Trophoblast cell (in vitro differentiated cells and primary cell): ENCODE measurements around the gene SLC35F3.

Experiments used
- DNase-seq, 2 donors: peaks; one replicate each; pipeline ENCODE4 v3.0.0-alpha.2; 2016
- H2AFZ ChIP-seq: 2 replicates; pipeline ENCODE4 v1.6.1; 2013; ENCODE audit warnings: low read length, moderate library complexity, mild to moderate bottlenecking; ENCODE audit not compliant: insufficient read depth, poor library complexity
- H2AK5ac ChIP-seq: 2 replicates; pipeline ENCODE4 v1.6.1; 2013; ENCODE audit warnings: mild to moderate bottlenecking, low read length
- H2BK120ac ChIP-seq: 2 replicates; pipeline ENCODE4 v1.6.1; 2013; ENCODE audit warnings: low read length, mild to moderate bottlenecking, moderate library complexity; ENCODE audit not compliant: insufficient read depth, poor library complexity
- H2BK12ac ChIP-seq: 2 replicates; pipeline ENCODE4 v1.6.1; 2013; ENCODE audit warnings: mild to moderate bottlenecking, low read length, moderate library complexity
- H2BK5ac ChIP-seq: 2 replicates; pipeline ENCODE4 v1.6.1; 2013; ENCODE audit warnings: low read length, low read depth, moderate library complexity, mild to moderate bottlenecking; ENCODE audit not compliant: poor library complexity
- H3K14ac ChIP-seq: 2 replicates; pipeline ENCODE4 v1.6.1; 2013; ENCODE audit warnings: mild to moderate bottlenecking, low read length
- H3K18ac ChIP-seq: 2 replicates; pipeline ENCODE4 v1.6.1; 2013; ENCODE audit warnings: mild to moderate bottlenecking, low read length
- H3K23ac ChIP-seq: 2 replicates; pipeline ENCODE4 v1.6.1; 2013; ENCODE audit warnings: low read length
- H3K27ac ChIP-seq: 2 replicates; pipeline ENCODE4 v1.5.1; 2013; ENCODE audit warnings: low read depth, mild to moderate bottlenecking, inconsistent platforms, low read length, moderate library complexity
- H3K27me3 ChIP-seq: 2 replicates; pipeline ENCODE4 v1.6.1; 2013; ENCODE audit warnings: inconsistent platforms, mild to moderate bottlenecking, low read length, moderate library complexity; ENCODE audit not compliant: insufficient read depth
- H3K36me3 ChIP-seq, 2 experiments: 1 replicate in 1 of 2; 2 replicates in 1 of 2; pipeline ENCODE4 v1.6.1; 2013; ENCODE audit warnings: low read length in 2 of 2, mild to moderate bottlenecking in 2 of 2, moderate library complexity in 1 of 2; ENCODE audit not compliant: insufficient read depth in 2 of 2, control insufficient read depth in 1 of 2
- H3K4ac ChIP-seq: 2 replicates; pipeline ENCODE4 v1.6.1; 2013; ENCODE audit warnings: low read depth, mild to moderate bottlenecking, low read length, moderate library complexity
- H3K4me1 ChIP-seq, 2 experiments: 1 replicate in 1 of 2; 2 replicates in 1 of 2; pipeline ENCODE4 v1.6.1; 2013; ENCODE audit warnings: low read length in 2 of 2, mild to moderate bottlenecking in 2 of 2, moderate library complexity in 1 of 2; ENCODE audit not compliant: insufficient read depth in 2 of 2, control insufficient read depth in 1 of 2
- H3K4me2 ChIP-seq: 2 replicates; pipeline ENCODE4 v1.6.1; 2013; ENCODE audit warnings: inconsistent platforms, mild to moderate bottlenecking, low read length, moderate library complexity
- H3K4me3 ChIP-seq: 2 replicates; pipeline ENCODE4 v1.5.1; 2013; ENCODE audit warnings: mild to moderate bottlenecking, low read depth, low read length, inconsistent platforms
- H3K79me1 ChIP-seq: one replicate; pipeline ENCODE4 v1.6.1; 2013; ENCODE audit warnings: low read length
- H3K79me2 ChIP-seq: 2 replicates; pipeline ENCODE4 v1.6.1; 2013; ENCODE audit warnings: low read length, mild to moderate bottlenecking; ENCODE audit not compliant: control insufficient read depth, insufficient read depth, poor library complexity
- H3K9ac ChIP-seq: 2 replicates; pipeline ENCODE4 v1.6.1; 2013; ENCODE audit warnings: mild to moderate bottlenecking, low read length
- H3K9me3 ChIP-seq: 2 replicates; pipeline ENCODE4 v1.6.1; 2013; ENCODE audit warnings: low read depth, mild to moderate bottlenecking, control low read depth, inconsistent platforms, low read length; ENCODE audit not compliant: insufficient read depth
- H4K12ac ChIP-seq: 2 replicates; pipeline ENCODE4 v1.6.1; 2013; ENCODE audit warnings: low read depth, mild to moderate bottlenecking, low read length, moderate library complexity
- H4K8ac ChIP-seq: 2 replicates; pipeline ENCODE4 v1.6.1; 2013; ENCODE audit warnings: low read depth, mild to moderate bottlenecking, low read length, moderate library complexity
- H4K91ac ChIP-seq: one replicate; pipeline ENCODE4 v1.6.1; 2013; ENCODE audit warnings: low read depth, mild to moderate bottlenecking, low read length, moderate library complexity
- WGBS: extraction: QIAGEN DNeasy Blood & Tissue Kit; methylation state at CpG from one replicate; pipeline ENCODE4 v1.1.7; 2013; ENCODE audit warnings: missing lambda C conversion rate; ENCODE audit not compliant: insufficient read length, insufficient coverage; ENCODE audit errors: extremely low coverage; 5-methylcytosine and 5-hydroxymethylcytosine counted together

The SLC35F3 gene

GRCh38 chr1:234265861-234266260, 361.4 kb downstream of the SLC35F3 start:
- H3K23ac ChIP-seq = no peak overlapping the region
- no peak overlapping the region for H3K4ac ChIP-seq
- H3K27me3 ChIP-seq = no peaks in the 10 kb centered on the region
- H3K4me3 ChIP-seq = no peak overlapping the region
- H3K36me3 ChIP-seq = no peaks in the 10 kb centered on the region
- no peaks in the 10 kb centered on the region for H3K79me1 ChIP-seq
- H2BK120ac ChIP-seq = no peak overlapping the region
- no peak overlapping the region for H2BK5ac ChIP-seq
- peak overlapping the region; percentile 11 for H3K9ac ChIP-seq
- no peak overlapping the region for H3K18ac ChIP-seq
- H3K9me3 ChIP-seq = peaks cover 2% of the 10 kb centered on the region
- no peak overlapping the region for H4K91ac ChIP-seq
- H4K12ac ChIP-seq = no peak overlapping the region
- no peak overlapping the region for H2AK5ac ChIP-seq
- H2AFZ ChIP-seq = no peak overlapping the region
- no CpG with 5 or more reads among the region's 1 CpG for WGBS
- H3K79me2 ChIP-seq = no peaks in the 10 kb centered on the region
- DNase-seq = no peak
- no peak overlapping the region for H3K4me2 ChIP-seq
- no peaks in the 10 kb centered on the region for H3K4me1 ChIP-seq
- no peak overlapping the region for H4K8ac ChIP-seq
- H3K27ac ChIP-seq = no peak overlapping the region
- no peak overlapping the region for H2BK12ac ChIP-seq
- no peak overlapping the region for H3K14ac ChIP-seq

DNA sequence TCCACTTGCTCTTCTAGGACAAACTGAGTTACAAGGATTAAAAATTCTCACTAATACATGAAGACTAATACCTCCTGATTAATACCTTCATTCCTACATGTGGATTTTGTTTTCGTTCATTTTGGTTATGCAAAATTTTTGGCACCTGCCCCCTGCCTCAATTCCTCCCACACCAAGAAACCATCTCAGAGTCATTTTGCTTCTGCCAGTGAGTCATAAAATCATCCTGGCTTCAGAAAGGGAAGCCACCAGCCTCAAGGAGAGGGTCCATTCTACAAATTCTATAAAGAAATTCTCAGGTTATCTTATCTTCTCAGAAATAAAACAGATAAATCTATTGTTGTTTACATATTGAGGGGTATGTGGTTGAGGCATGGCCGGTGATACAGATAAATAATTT, 365.6 kb downstream of the SLC35F3 start:
- Histone ChIP-seq H3K9me3 (peaks cover 3% of the 10 kb centered on the region), H3K79me2 (no peaks in the 10 kb centered on the region), H3K18ac (no peak overlapping the region), H3K79me1 (no peaks in the 10 kb centered on the region), H3K4me2 (no peak overlapping the region), H4K12ac (no peak overlapping the region), H3K36me3 (no peaks in the 10 kb centered on the region), H2BK12ac (no peak overlapping the region), H2AFZ (no peak overlapping the region), H2BK120ac (no peak overlapping the region), H4K91ac (no peak overlapping the region), H2AK5ac (no peak overlapping the region), H3K27me3 (no peaks in the 10 kb centered on the region), H2BK5ac (no peak overlapping the region), H3K9ac (no peak overlapping the region), H3K4me3 (no peak overlapping the region), H4K8ac (no peak overlapping the region), H3K23ac (no peak overlapping the region), H3K4ac (no peak overlapping the region), H3K14ac (no peak overlapping the region), H3K4me1 (no peaks in the 10 kb centered on the region), H3K27ac (no peak overlapping the region)
- WGBS = no CpG with 5 or more reads among the region's 2 CpGs
- DNase-seq = no peak

- H4K12ac ChIP-seq = no peak overlapping the region
- no peaks in the 10 kb centered on the region for H3K4me1 ChIP-seq
- no peaks in the 10 kb centered on the region for H3K79me1 ChIP-seq
- no peaks in the 10 kb centered on the region for H3K27me3 ChIP-seq
- no peak for DNase-seq
- H4K91ac ChIP-seq = no peak overlapping the region
- no peak overlapping the region for H4K8ac ChIP-seq
- no peak overlapping the region for H2AK5ac ChIP-seq
- no peak overlapping the region for H2AFZ ChIP-seq
- no peaks in the 10 kb centered on the region for H3K36me3 ChIP-seq
- H3K14ac ChIP-seq = no peak overlapping the region
- H2BK120ac ChIP-seq = no peak overlapping the region
- H3K4ac ChIP-seq = no peak overlapping the region
- no peak overlapping the region for H3K27ac ChIP-seq
- peaks cover 3% of the 10 kb centered on the region for H3K9me3 ChIP-seq
- no peak overlapping the region for H3K9ac ChIP-seq
- peak overlapping the region; percentile 15 for H3K4me3 ChIP-seq
- no CpG with 5 or more reads among the region's 6 CpGs for WGBS
- H2BK5ac ChIP-seq = no peak overlapping the region
- H3K18ac ChIP-seq = no peak overlapping the region
- no peak overlapping the region for H3K4me2 ChIP-seq
- H3K23ac ChIP-seq = no peak overlapping the region
- no peaks in the 10 kb centered on the region for H3K79me2 ChIP-seq
- H2BK12ac ChIP-seq = no peak overlapping the region
These were observed 366.2 kb downstream of the SLC35F3 start for GRCh38 chr1:234270581-234271242.

- Histone ChIP-seq H3K79me2 (no peaks in the 10 kb centered on the region), H2BK120ac (no peak overlapping the region), H3K14ac (no peak overlapping the region), H4K91ac (no peak overlapping the region), H3K23ac (no peak overlapping the region), H3K18ac (no peak overlapping the region), H3K4me2 (no peak overlapping the region), H3K27me3 (no peaks in the 10 kb centered on the region), H3K4me1 (no peaks in the 10 kb centered on the region), H3K4ac (no peak overlapping the region), H3K9me3 (peaks cover 3% of the 10 kb centered on the region), H2BK5ac (no peak overlapping the region), H4K12ac (no peak overlapping the region), H2BK12ac (no peak overlapping the region), H3K36me3 (no peaks in the 10 kb centered on the region), H3K27ac (no peak overlapping the region), H3K4me3 (no peak overlapping the region), H2AK5ac (no peak overlapping the region), H3K9ac (no peak overlapping the region), H2AFZ (no peak overlapping the region), H3K79me1 (no peaks in the 10 kb centered on the region), H4K8ac (no peak overlapping the region)
- no CpG with 5 or more reads among the region's 4 CpGs for WGBS
- DNase-seq = no peak
These were observed 366.7 kb downstream of the SLC35F3 start for GRCh38 chr1:234271243-234271606.
